ENCODE measurements around the gene TRIM33.
"Not testable (repeated sequence)": the region's sequence is repeated elsewhere in the genome, so short reads cannot be mapped to it uniquely, and the experiment has no call there.

TRIM33 gene

DNA sequence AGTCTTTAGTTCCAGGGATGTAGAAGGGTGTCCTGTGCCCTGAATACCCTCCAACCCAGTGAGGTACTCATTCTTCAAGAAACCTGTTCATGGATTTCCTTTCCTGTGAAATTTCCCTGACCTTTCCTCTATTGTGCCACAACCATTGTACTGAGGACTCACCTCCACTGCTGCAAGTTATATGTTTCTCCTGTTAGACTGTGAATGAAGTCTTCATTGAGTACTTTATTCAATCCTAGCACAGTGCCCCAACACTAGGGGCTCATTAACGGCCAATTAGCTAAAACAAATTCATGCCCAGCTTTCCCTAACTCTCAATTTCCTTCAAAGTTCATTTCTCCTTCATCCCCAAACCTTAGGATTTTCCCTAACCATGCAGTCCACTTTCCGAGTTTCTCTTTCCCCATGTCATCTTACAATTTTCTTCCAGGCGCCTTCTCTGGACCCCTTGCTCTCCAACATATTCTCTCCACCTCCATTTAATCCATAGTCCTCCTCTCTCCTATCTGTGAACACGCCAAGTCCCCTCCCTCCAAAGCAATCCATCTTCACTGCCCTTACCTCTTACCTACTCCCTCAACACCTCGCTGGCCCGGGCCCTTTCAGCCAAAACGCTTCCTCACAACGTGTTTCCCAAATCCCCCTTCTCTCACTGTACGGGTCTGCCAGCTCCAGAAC lies 1.3 kb downstream of the TRIM33 start:
- DNase-seq, result no peak

DNA sequence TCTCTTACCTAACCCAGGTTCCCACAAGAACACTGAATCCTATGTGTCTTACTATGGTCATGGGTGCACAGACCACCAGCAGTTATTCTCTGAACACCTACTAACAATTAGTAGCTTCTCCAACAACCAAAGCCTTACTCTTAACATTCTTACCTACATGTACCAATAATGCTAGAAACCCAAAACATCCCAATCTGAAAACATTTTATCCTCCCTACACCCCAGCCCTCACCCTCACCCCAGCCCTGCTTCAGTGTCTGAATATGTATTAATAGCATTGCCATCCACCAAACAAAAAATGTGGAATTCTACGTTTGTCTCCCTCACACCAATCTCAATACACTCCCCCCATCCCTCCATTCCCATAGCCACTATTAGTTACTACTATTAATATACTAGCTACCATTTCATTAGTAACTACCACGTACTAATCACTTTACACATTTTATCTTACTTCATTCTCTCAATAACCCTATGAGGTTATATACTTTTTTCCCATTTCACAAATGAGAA lies 2.6 kb downstream of the TRIM33 start:
- no peak for DNase-seq

DNA sequence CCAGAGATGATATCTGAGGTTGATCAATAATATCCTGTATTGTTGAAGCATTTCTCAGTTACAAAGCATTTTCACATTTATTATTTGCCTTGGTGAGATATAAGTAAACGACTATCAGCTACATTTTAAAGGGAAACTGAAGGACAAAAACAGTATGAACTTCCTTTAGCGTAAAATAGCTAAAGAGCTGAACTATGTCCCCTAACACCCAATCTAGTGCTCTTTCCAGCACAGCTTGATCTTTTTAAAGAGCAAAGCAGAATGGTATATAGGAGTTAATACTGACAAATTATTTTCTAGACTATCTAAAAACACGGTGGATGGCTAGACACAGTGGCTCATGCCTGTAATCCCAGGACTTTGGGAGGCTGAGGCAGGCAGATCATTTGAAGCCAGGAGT lies 3.5 kb downstream of the TRIM33 start:
- DNase-seq, result no peak

DNA sequence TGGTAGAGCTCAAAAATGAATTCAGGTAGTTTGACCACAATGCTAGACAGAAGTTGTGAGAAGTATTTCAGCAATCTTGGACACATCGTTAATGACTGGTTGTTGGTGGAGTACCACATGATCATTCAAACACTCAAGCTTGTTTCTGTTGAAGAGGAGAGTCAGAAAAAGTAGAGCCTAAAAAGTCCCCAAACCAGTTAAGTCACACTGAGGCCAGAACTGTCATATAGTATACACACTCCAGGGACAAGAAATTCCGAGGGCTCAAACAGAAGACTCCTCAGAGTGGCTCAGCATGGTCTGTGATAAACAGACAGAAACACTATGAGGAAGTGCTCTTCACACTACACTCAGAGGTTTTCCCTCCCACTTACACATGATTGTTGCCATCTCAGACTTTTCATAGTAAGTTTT lies 5.8 kb downstream of the TRIM33 start:
- no peak for DNase-seq

DNA sequence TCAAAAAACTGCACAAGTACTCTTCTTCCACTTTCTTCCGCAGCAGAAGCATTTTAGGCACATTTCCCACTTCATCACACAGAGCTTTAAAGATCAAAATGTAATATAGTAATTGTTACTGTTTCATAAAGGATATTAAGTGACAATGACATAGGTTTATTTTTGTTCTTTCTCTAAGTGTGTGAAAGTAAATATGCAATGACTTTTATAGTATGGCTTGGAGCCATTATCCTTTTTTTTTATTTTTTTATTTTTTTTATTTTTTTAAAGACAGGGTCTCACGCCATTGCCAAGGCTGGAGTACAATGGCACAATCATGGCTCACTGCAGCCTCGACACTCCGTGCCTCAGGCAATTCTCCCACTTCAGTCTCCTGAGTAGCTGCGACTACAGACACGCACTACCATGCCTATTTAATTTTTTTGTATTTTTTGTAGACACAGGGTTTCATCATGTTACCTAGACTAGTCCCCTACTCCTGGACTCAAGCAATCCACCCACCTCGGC lies 7.0 kb downstream of the TRIM33 start:
- no peak for DNase-seq

- DNase-seq, result no peak
Measured at GRCh38 chr1:114502080-114502479, 8.9 kb downstream of the TRIM33 start.

GRCh38 chr1:114499478-114499877 lies 11.5 kb downstream of the TRIM33 start:
- DNase-seq, result no peak

DNA sequence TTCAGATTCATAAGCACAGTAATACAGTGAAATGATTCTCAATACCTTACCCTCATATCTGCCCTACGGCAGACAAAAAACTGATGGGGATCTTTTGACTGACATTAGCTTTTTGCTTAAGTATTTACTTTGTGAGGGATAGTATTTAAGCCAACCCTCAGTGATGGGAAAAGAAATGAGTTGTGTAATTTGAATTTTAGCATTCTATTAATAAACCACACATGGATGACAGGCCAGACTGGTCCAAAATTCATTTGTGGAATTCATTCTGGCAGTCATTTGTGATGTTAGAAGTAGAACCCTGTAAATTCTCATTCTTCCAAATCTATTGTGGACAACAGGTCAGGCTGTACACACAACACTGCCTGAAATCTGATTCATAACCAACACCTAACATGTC lies 14.9 kb downstream of the TRIM33 start:
- no peak for DNase-seq

DNA sequence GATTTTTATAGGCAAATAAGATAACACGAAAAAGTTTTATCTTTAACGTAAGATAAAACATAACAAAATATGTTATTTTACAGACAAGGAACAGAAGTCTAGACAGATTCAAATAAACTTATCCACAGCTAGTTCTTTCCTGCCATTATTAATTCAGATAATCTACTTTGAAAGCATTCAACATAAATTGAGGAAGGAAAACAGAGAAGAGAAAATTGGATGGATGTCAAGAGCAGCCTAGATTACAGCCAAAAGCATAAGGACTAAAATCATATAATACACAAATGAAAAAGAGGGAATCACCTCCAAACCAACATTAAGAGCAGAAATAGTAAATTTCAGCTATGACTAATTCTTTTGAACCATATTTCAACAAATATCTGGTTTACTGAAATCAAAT lies 15.5 kb downstream of the TRIM33 start:
- DNase-seq, result no peak

DNA sequence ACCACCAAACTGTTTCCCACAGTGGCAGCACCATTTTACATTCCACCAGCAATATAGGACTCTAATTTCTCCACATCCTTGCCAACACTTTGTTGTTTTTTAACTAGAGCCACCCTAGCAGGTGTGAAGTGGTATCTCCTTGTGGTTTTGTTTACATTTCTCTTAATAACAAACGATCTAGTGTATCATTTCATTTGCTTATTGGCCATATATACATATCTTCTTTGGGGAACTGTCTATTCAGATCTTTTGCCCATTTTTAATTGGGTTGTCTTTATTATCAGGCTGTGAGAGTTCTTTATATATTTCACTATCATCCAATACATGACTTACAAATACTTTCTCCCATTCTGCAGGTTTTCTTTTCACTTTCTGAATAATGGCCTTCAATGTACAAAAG lies 18.0 kb downstream of the TRIM33 start:
- no peak for DNase-seq

- no peak for DNase-seq
Measured at GRCh38 chr1:114490274-114490693, 20.7 kb downstream of the TRIM33 start.

DNA sequence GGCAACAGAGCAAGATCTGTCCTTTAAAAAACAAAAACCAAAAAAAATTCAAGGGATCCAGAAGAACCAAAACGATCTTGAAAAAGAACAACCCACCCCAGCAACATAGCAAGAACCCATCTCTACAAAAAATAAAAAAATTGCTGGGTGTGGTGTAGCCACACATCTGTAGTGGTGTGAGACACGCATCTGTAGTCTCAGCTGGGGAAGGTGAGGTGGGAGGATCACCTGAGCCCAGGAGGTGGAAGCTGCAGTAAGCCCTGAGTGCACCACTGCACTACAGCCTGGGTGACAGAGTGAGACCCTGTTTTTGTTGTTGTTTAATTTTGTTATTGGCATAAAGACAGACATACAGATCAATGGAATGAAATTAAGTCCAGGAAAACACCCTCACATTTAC lies 22.3 kb downstream of the TRIM33 start:
- DNase-seq, result no peak

DNA sequence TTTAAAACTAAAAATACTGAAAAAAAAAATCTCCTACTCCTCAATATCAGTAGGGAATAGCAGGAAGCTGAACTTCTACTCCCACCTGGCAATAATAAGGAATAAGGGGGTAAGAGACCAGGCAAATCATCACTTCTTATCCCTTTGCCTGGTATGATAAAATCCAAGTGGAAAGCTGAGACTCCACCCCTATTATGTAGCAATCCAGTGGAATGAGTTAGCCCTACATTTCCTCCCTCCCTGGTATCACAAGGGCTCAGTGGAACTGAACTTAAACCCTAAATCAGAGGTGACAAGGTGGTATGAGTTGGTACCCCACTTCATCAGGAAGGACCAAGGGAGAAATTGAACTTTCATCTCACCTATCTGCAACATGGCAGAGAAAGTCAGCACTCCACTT lies 25.7 kb downstream of the TRIM33 start:
- no peak for DNase-seq

DNA sequence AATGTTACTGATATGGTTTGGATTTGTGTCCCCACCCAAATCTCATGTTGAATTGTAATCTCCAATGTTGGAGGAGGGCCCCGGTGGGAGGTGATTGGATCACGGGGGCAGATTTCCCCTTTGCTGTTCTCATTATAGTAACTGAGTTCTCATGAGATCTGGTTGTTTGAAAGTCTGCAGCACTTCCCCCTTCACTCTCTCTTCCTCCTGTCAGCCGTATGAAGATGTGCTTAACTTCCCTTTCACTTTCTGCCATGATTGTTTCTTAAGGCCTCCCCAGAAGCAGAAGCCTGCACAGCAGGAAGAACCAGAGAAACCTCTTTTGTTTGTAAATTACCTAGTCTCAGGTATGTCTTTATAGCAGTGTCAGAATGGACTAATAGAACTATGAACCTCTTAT lies 28.4 kb downstream of the TRIM33 start:
- DNase-seq, result no peak

- DNase-seq, result not testable (repeated sequence)
Measured at GRCh38 chr1:114479636-114480035, 31.4 kb downstream of the TRIM33 start.

GRCh38 chr1:114479134-114479533 lies 31.9 kb downstream of the TRIM33 start:
- no peak for DNase-seq

DNA sequence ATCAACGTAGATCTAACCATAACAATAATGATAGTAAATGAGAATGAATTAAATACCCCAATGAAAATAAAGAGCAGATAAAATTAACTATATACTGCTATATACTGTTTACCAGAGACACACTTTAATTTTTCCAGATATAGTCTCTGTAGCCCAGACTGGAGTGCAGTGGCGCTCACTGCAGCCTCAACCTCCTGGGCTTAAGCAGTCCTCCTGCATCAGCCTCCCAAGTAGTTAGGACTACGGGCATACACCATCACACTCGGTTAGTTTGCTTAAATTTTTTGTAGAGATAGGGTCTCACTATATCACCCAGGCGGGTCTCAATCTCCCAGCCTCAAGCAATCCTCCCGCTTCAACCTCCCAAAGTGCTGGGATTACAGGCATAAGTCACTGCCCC lies 37.2 kb downstream of the TRIM33 start:
- DNase-seq, result no peak

DNA sequence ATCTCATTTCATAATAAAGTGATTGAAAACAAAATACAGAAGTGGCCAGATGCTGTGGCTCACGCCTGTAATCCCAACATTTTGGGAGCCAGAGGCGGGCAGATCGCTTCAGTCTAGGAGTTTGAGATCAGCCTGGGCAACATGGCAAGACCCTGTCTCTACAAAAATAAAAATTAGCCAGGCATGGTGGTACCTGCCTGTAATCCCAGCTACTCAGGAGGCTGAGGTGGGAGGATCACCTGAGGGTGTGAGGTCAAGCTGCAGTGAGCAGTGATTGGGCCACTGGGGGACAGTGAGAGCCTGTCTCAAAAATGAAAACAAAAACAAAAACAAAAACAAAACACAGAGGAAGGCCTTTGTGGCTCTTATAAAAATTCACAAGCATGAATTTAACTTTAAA lies 38.6 kb downstream of the TRIM33 start:
- DNase-seq, result no peak

DNA sequence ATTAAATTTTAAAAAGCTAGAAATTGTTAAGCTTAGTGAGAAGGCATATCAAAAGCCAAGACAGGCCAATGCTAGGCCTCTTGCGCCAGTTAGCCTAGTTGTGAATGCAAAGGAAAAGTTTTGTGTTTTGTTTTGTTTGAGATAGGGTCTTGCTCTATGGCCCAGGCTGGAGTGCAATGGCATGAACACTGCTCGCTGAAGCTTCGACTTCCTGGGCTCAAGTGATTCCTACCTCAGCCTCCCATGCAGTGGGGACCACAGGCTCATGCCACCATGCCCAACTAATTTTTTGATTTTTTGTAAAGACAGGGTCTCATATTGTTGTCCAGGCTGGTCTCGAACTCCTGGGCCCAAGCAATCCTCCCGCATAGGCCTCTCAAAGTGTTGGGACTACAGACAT lies 40.3 kb downstream of the TRIM33 start:
- no peak for DNase-seq

GRCh38 chr1:114468710-114469468 lies 42.1 kb downstream of the TRIM33 start:
- DNase-seq, result no peak

DNA sequence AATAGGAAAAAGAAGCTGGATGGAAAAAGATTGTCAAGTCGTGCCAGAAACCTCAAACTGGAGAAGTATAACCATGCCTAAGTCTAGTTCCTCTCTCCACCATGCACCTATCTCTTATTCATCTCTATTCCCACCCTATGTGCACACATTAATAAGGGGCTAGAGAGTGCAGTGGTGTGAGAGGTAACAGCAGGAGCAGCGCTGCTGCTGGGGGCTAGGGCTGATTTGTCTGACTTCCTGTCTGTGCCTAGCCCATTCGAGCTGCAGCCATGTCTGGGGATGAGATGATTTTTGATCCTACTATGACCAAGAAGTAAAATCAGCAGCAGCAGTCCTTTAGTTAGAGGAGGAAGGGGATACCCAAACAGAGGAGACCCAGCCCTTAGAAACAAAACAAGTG lies 43.0 kb downstream of the TRIM33 start:
- no peak for DNase-seq

GRCh38 chr1:114467491-114467890 lies 43.5 kb downstream of the TRIM33 start:
- no peak for DNase-seq

GRCh38 chr1:114466334-114467014 lies 44.5 kb downstream of the TRIM33 start:
- no peak for DNase-seq

DNA sequence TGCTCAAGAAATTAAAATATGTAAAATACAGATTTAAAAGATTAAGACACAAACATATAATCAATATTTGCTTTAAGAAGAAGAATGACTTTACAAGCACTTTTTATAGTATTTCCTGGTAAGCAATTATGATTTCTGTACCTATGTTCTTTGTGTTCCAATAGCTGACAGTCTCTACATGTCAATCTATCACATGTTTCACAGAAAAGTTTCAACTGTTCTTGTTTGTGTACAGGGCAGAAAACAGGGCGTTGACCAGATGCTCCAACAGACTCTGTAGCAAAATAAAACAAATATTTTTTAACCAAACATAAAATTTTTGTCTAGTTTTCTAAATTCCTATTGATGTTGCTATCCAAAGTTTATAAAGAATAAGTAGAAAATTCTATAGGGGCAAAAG lies 48.0 kb downstream of the TRIM33 start:
- no peak for DNase-seq
